Ovary (tissue), 3 donors: ENCODE measurements around the gene IQCK.

ENCODE experiments used
- CTCF ChIP-seq, 3 donors: fragments of 450-650 bp in 2 of 3; fragments of 200-600 bp in 1 of 3; IDR thresholded peaks; one replicate each; pipeline versions ENCODE4 v1.5.1 to v1.8.0; 2016 to 2022; ENCODE audit warnings: antibody characterized with exemption in 3 of 3, mild to moderate bottlenecking in 1 of 3
- EP300 ChIP-seq: sonication (generic); formaldehyde crosslinking; IDR thresholded peaks from one replicate; pipeline ENCODE4 v1.6.1; 2017; ENCODE audit warnings: antibody characterized with exemption
- POLR2A ChIP-seq: fragments of 450-650 bp; IDR thresholded peaks from one replicate; pipeline ENCODE4 v1.6.1; 2017; ENCODE audit warnings: antibody characterized with exemption, mild to moderate bottlenecking, moderate library complexity
- donor health status: DM: no; HTN: no; CAD: no.

- no peak for TF ChIP-seq CTCF (IDR thresholded peaks at IDR 0.05)
- no peak for TF ChIP-seq POLR2A
- no peak for TF ChIP-seq EP300
Observed at GRCh38 chr16:19694989-19695388, 23.1 kb upstream of the IQCK start.
